ENCODE measurements around the gene NRSN2.
"Not testable (repeated sequence)": the region's sequence is repeated elsewhere in the genome, so short reads cannot be mapped to it uniquely, and the experiment has no call there.

The NRSN2 gene

DNA sequence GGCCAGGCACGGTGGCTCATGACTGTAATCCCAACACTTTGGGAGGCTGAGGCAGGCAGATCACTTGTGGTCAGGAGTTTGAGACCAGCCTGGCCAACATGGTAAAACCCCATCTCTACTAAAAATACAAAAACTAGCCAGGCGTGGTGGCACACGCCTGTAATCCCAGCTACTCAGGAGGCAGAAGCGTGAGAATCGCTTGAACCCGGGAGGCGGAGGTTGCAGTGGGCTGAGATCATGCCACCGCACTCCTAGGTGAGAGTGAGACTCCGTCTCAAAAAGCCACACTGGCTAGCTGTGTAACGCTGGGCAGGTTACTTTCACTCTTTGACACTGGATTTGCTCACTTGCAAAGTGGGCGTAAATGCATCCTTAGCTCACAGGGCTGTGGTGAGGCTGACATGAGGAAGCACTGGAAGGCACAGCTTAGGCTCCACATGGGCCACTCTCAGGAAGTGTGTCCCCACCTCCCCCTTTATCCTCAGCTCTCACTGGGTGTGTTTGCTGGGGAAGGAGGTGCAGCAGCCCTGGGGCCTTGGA, 25.7 kb downstream of the NRSN2 start:
- in situ Hi-C loops (cut with MboI; ENCODE audit: low sequenced_read_pairs), result not testable (repeated sequence)

DNA sequence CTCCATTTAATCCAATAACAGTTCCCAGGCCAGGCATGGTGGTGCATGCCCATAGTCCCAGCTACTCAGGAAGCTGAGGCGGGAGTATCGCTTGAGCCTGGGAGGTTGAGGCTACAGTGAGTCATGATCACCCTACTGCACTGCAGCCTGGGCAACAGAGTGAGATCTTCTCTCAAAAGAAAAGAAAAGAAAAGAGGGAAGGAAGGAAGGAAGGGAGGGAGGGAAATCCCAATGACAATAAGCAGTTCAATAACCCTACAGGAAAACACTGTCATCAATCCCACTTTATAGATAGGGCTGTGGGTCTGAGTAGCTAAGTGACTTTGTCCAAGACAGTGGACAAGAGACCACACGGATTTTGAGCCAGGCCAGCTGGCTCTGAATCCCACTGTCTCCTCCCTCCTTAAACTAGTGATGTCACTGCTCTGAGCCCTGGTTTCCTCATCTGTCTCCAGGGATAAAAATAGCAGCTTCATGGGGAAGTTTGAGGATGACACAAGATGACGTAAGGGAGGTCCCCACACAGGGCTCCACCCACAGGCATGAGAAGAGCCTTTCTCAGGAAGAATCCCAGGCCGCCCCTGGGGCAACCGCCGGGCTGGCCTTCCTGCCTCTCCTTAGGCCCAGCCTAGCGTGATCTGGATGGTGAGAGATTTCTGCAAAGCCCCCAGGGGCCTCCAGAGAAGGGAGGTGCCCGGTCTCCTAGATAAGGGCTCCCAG, 26.4 kb downstream of the NRSN2 start:
- in situ Hi-C loops (cut with MboI; ENCODE audit: low sequenced_read_pairs), result no loop called here

DNA sequence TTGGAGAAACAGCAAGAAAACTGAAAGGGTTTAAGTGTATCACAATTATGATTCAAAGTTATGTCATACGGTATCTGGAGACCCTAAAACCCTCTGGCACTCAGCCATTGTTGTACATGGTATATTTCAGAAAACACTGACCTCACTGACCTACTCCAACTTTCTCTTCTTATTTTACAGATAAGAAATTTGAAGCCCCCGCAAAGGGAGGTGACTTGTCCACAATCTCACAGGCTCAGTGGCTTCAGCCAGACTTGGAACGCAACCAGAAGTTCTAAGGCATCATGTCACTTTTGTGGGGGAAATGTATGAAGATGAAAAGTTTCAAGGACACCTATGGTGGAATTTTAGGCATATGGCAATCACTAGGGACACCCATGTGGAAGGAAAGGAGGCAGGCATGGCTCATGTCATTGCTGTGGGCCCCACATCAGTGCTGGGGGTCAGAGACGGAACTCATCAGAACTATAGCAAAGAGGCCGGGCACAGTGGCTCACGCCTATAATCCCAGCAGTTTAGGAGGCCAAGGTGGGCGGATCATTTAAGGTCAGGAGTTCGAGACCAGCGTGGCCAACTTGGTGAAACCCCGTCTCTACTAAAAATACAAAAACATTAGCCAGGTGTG, 28.5 kb downstream of the NRSN2 start:
- in situ Hi-C loops (cut with MboI; ENCODE audit: low sequenced_read_pairs), result no loop called here

DNA sequence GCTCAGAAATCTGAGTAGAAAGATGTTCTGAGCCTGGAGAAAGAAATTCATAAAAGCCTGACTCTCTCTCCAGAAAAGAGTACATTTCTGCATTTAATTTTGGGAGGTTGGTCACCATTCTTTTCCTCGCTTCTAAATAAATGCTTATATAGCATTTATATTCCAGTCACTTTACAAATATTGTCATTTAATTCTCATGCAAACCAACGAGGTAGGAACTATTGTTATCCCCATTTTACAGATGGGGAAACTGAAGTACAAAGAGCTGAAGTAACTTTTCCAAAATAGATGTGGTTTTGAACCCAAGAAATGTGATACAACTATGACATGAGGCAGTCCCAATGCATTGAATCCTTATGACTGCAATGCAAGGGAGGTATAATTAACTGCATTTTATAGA, 29.2 kb downstream of the NRSN2 start:
- in situ Hi-C loops (cut with MboI; ENCODE audit: low sequenced_read_pairs), result no loop called here

DNA sequence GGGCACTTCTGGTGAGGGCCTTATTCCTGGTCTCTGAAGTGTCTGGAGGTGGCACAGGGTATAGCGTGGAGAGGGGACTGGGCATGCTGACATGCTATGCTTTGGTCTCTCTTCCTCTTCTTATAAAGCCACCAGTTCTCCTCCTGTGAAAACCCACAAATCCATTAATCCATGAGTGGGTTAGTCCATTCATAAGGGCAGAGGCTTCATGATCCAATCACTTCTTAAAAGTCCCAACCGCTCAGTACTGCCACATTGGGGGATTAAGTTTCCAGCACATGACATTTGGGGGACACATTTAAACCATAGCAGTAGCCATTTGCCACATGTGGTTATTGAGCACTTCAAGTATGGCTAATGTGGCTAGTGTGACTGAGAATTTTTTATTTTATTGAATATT, 29.8 kb downstream of the NRSN2 start:
- in situ Hi-C loops (cut with MboI; ENCODE audit: low sequenced_read_pairs), result no loop called here

DNA sequence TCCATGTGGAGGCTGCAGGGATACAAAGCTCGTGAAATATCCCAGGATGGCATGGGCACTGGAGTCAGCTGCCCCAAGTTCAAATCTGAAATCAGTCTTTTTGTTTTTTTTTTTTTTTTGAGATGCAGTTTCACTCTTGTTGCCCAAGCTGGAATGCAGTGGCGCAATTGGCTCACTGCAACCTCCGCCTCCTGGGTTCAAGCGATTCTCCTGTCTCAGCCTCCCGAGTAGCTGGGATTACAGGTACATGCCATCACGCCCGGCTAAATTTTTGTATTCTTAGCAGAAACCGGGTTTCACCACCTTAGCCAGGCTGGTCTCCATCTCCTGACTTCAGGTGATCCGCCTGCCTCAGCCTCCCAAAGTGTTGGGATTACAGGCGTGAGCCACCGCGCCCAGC, 30.7 kb downstream of the NRSN2 start:
- in situ Hi-C loops (cut with MboI; ENCODE audit: low sequenced_read_pairs), result not testable (repeated sequence)

DNA sequence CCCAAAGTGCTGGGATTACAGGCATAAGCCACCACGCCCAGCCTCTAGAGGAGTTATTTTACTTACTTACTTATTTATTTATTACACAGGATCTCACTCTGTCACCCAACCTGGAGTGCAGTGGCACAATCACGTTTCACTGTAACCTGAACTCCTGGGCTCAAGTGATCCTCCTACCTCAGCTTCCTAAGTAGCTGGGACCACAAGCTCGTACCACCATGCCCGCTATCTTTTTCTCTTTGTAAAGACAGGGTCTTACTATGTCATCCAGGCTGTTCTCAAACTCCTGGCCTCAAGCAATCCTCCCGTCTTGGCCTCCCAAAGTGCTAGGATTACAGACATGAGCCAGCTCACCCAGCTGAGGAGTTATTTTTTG, 32.0 kb downstream of the NRSN2 start:
- in situ Hi-C loops (cut with MboI; ENCODE audit: low sequenced_read_pairs), result no loop called here

DNA sequence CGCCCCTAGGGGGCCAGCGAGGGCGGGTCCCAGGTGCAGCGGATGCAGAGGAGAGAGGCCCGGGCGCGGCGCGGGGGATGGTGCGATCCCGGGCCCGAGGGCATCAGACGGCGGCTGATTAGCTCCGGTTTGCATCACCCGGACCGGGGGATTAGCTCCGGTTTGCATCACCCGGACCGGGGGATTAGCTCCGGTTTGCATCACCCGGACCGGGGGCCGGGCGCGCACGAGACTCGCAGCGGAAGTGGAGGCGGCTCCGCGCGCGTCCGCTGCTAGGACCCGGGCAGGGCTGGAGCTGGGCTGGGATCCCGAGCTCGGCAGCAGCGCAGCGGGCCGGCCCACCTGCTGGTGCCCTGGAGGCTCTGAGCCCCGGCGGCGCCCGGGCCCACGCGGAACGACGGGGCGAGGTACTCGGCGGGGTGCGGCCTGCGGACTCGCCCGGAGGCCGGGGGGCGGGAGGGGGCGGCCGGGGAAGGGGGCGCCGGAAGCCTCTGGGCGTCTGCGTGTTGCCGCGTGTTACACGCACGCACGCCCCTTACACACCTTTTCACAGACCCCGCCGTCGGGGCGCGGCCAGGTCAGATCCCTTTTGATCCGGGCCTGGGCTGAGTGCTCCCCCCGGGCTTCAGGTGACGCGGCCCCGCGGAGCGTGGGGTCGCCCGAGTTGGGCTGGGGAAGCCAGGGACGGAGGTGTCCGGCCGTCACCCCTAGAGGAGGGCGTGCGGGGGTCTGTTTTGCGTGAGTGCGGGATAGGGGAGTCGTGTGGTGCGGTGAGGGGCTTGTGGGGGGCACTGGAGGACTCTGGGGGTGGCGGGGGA, 34.1 kb downstream of the NRSN2 start:
- in situ Hi-C loops (cut with MboI; ENCODE audit: low sequenced_read_pairs), result no loop called here

DNA sequence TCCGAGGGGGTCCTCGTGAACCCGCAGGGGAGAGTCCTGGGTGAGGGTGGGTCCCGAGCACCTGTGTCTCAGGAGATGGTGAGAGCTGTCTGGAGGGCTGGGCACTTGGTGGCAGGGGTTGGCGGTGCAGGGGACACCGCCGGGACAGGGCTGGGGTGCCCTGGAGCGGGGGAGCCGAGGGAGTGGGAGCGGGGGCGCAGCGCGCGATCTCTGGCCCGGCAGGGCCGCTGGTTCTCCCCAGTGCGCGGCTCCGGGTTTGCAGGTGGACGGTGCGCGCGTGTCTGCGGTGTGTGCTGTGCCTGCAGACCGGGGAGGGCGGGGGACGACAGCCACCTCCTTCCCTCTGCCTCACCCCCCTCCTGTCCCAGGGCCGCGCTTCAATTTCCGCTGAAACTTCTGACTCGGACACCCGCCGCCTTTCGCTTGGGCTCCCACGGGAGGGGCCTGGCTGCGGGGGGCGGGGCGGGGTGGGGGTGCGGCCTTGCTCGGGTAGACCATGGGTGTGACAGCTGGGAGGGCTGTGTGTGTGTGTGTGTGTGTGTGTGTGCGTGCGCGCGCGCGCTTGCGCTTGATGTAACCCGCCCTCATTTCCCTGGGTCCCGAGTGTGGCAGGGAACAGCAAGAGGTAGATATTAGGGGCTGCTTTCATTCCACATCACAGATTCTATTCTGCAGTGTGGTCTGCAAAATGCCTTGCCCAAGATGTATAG, 34.8 kb downstream of the NRSN2 start:
- in situ Hi-C loops (cut with MboI; ENCODE audit: low sequenced_read_pairs), result no loop called here

DNA sequence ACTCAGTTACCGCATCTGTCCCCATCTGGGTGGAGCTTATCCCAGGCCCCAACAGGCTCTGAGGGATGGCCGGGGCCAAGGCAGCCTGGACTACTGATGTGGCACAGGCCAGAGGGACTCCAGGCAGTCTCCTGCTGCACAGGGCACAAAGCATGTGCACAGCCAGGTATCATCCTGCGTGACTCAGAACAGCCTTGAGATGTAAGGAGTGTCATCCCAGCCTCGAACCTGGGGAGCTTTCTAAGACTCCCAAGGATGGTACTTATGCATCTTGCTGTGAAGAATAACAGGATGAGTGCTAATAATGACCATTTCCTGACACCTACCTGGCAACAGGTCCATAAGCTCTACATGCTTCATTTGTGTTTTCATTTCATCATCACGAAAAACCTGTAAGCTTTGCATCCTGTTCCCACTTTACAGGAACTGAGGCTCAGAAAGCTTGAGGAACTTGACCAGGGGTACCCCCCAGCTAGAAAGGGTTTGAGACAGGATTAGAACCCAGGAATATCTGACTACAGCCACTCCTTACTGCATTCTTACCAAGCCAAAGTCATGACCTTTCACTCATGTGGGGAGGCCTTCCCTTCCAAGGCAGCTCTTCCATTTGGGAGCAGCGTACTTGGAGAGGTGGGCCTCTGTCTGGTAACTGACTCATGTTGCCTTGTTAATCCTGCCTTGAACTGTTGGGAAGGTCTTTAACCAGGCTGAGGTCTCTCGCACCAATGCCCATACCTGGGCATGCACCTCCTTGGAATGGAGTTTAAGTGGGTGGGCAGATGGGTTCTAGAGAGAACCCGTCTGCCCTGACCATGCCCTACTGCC, 35.6 kb downstream of the NRSN2 start:
- in situ Hi-C loops (cut with MboI; ENCODE audit: low sequenced_read_pairs), result no loop called here

DNA sequence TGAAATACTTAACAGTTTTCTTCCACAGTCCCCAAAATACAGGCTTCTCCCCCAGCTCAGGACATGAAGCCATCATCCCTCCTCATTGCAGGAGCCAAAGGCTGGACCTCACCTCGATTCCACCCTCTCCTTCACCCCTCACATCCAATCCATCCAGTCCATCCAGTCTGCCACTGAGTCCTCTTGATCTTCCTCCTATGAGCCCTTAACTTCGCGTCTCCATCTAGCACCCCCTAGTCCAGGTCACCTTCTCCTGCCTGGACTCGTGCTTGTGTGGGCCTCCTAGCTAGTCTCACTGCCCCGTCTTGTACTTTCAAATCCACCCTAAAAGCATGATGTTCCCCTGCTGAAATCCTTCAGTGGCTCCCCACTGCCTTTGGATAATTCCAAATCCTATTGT, 37.0 kb downstream of the NRSN2 start:
- in situ Hi-C loops (cut with MboI; ENCODE audit: low sequenced_read_pairs), result no loop called here

DNA sequence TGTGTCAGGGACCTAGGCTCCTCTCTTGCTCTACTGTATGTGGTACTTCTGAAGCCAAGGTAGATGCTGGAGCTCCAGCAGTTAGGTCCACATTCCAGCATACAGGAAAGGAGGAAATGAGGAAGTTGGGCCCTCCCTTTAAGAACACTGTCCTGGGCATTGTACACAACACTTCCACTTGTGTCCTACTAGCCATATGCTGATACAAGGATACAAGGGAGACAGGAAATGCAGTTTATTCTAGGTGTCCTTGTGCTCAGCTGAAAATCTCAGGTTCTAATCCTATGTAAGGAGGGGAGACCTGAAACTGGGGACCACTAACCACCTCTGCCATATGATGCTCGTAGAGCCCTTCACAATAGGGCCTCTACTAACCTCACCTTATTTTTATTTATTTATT, 37.8 kb downstream of the NRSN2 start:
- in situ Hi-C loops (cut with MboI; ENCODE audit: low sequenced_read_pairs), result no loop called here

DNA sequence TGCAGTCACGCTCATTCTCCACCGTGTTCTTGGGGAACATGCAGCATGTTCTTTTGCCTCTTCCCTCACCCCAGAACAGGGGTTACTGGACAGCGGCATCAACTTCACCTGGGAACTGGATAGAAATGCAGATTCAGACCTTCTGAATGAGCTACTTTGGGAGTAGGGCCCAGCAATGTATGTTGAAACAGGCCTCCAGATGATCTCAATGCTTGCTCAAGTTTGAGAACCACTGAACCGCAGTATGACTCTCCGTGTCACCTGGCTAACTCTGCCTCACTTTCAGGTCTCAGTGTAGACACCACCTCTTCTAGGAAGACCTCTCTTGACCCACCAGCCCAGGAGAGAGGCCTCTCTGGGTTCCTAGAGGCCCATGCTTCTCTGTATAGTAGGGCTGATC, 38.5 kb downstream of the NRSN2 start:
- in situ Hi-C loops (cut with MboI; ENCODE audit: low sequenced_read_pairs), result no loop called here

DNA sequence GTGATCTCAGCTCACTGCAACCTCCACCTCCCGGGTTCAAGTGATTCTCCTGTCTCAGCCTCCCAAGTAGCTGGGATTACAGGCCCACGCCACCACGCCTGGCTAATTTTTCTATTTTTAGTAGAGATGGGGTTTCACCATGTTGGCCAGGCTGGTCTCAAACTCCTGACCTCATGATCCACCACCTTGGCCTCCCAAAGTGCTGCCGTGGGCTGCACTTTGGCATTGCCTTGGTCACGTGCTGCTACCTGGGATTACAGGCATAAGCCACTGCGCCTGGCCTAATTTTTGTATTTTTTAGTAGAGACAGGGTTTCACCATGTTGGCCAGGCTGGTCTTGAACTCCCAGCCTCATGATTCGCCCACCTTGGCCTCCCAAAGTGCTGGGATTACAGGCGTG, 39.7 kb downstream of the NRSN2 start:
- in situ Hi-C loops (cut with MboI; ENCODE audit: low sequenced_read_pairs), result not testable (repeated sequence)

DNA sequence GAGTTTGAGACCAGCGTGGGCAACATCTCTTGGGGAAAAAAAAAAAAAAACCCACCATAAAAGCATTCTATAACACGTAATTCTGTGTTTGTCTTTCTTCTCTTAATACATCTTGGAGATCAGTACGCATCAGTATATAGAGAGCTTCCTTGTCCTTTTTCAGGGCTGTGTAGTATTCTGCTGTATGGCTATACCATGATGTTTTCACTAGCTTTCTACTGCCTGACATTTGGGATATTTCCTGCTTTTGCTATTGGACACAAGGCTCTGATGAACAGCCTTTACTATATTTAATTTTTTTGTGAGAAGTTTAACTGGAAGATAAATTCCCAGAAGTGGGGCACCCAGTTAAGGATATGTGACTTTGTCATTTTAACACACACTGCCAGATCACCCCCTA, 40.6 kb downstream of the NRSN2 start:
- in situ Hi-C loops (cut with MboI; ENCODE audit: low sequenced_read_pairs), result no loop called here

DNA sequence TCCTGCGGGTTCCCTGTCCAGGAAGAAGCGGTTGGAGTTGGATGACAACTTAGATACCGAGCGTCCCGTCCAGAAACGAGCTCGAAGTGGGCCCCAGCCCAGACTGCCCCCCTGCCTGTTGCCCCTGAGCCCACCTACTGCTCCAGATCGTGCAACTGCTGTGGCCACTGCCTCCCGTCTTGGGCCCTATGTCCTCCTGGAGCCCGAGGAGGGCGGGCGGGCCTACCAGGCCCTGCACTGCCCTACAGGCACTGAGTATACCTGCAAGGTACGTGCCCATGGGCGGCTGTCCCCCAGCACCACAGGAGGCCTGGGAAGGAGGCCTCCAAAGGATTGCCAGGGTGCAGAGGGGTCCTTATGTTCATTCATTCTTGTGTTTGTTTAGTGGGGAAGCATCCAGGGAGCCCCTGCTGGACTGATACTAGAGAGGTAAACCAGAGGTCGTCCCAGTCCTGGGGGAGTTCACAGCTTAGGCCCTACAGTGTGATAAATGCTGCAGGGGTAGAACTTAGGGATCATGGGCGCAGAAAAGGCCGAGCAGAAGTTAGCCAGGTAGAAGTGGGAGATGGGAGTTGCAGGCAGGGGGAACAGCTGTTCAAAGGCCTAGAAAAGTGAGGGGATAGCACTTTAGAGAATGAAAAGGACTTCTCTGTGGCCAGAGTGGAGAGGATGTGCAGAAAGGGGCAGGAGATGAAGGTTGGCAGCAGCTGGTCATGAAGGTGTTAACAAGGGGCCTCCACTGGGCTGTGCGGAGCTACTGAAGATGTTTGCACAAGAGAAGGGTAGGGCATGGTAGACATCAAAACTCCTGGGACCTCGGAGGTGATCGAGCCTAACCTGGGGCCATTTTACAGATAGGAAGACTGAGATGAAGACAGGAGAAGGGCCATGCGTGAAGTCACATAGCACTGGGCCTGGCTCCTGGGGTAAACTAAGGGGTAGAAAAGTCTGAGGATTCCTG, 41.4 kb downstream of the NRSN2 start:
- in situ Hi-C loops (cut with MboI; ENCODE audit: low sequenced_read_pairs), result no loop called here

DNA sequence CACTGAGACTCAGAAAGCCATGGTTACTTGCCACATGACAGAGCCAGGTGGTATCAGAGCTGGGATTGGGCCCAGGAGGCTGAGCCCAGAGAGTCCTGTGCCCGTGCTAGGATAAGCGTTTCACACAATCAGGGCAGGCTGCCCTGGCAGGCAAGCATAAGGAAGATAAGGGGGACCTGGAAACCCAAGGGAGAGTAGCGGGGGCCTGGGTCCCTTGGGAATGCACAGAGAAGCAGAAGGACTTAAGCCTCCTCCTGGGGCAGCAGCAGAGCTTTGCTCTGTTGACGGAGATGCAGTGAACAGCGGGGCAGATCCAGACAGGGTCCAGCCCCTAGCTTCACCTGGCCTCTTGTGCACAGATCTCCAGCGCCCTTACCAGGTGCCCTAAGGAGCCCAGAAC, 42.3 kb downstream of the NRSN2 start:
- in situ Hi-C loops (cut with MboI; ENCODE audit: low sequenced_read_pairs), result no loop called here

DNA sequence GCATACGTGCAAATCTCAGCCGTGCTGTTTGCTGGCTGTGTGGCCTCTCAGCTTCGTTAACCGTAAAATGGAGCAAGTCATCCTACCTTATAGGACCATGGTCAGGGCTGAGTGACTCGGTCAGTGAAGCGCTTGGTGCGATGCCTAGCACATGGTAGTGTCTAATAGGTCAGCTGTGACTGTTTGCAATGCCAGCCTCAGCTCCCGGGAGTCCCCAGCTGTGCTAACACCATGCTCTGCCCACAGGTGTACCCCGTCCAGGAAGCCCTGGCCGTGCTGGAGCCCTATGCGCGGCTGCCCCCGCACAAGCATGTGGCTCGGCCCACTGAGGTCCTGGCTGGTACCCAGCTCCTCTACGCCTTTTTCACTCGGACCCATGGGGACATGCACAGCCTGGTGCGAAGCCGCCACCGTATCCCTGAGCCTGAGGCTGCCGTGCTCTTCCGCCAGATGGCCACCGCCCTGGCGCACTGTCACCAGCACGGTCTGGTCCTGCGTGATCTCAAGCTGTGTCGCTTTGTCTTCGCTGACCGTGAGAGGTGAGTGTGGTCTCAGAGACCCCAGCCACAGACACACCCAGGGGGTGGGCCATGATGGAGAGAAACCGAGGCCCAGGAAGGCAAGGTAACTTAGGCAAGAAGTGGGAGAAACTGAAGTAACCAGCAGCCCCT, 44.3 kb downstream of the NRSN2 start:
- in situ Hi-C loops (cut with MboI; ENCODE audit: low sequenced_read_pairs), result no loop called here

DNA sequence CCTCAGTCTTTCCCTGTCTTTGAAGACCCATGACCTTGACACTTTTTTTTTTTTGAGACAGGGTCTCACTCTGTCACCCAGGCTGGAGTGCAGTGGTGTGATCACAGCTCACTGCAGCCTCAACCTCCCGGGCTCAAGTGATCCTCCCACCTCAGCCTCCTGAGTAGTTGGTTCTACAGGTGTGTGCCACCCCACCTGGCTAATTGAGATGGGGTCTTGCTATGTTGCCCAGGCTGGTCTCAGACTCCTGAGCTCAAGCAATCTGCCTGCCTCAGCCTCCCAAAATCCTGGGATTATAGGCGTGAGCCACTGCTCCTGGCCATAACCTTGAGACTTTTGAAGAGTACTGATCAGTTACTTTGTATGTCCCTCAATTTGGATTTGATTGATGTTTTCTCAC, 46.4 kb downstream of the NRSN2 start:
- in situ Hi-C loops (cut with MboI; ENCODE audit: low sequenced_read_pairs), result not testable (repeated sequence)

Measured in HL-60/S4 (cell line).